HCT116 (cell line): ENCODE results near the gene HES1. TPM values are rescaled to one million over a fixed set of nuclear protein-coding genes. Genes with fewer than 3 reads are reported as not detected.

Experiments
- ATAC-seq: fragments of 200-7000 bp; cut with Tn5 transposase; 2 replicates; pipeline ENCODE4 v1.9.1; 2020; ENCODE audit warnings: mild to moderate bottlenecking, moderate library complexity
- BruUV-seq: library from RNA; stranded (reverse); fragments of 400-500 nt; replicated peaks from 2 replicates; lab custom pipeline; 2021; lab: Mats Ljungman, UMichigan
- CTCF ChIA-PET: fragments of 300-600 bp; sonication (Branson Sonifier 250); formaldehyde crosslinking; loops from one replicate; lab custom pipeline; 2021; ENCODE audit warnings: antibody characterized with exemption; lab: Charles Lee
- POLR2A ChIA-PET: fragments of 300-600, 350-600 bp; sonication (Branson Sonifier 250); formaldehyde crosslinking; loops from one replicate; lab custom pipeline; 2021; ENCODE audit warnings: antibody characterized with exemption; lab: Charles Lee
- RAD21 ChIA-PET, 2 experiments: fragments of 300-600 bp; sonication (Branson Sonifier 250); formaldehyde crosslinking; loops; one replicate each; lab custom pipeline; 2023; ENCODE audit warnings: low total read pairs in 2 of 2; ENCODE audit not compliant: uncharacterized antibody in 2 of 2, unreplicated experiment in 2 of 2, low non-redundant PET in 1 of 2; lab: Charles Lee
- DNase-seq: peaks from one replicate; pipeline ENCODE4 v3.0.0-alpha.2; 2010; ENCODE audit warnings: low read depth, low spot score
- H2AFZ ChIP-seq: fragments of 200-600 bp; shearing (Covaris generic), sonication (generic); 2 replicates; pipeline ENCODE4 v1.6.1; 2017; ENCODE audit warnings: low read depth, mixed run types, mixed read lengths, antibody characterized with exemption, low read length; ENCODE audit not compliant: poor library complexity, severe bottlenecking
- H3K27ac ChIP-seq: 2 replicates; pipeline ENCODE4 v1.5.1; 2012; ENCODE audit warnings: low read depth, low read length
- H3K27me3 ChIP-seq: fragments of 200-600 bp; sonication (generic); 2 replicates; pipeline ENCODE4 v1.6.1; 2016; ENCODE audit warnings: mixed run types, low read length, mixed read lengths; ENCODE audit not compliant: insufficient read depth
- H3K36me3 ChIP-seq, 2 experiments: fragments of 200-500 bp in 1 of 2; fragments of 200-600 bp in 1 of 2; sonication (Bioruptor generic) in 1 of 2; sonication (generic) in 1 of 2; 2 replicates each; pipeline versions ENCODE4 v1.5.1 to v1.6.1; 2014 to 2016; ENCODE audit warnings: low read length in 2 of 2, inconsistent platforms in 1 of 2, mixed read lengths in 1 of 2, mixed run types in 1 of 2; ENCODE audit not compliant: insufficient read depth in 2 of 2, control insufficient read depth in 1 of 2
- H3K4me1 ChIP-seq, 2 experiments: fragments of 200-600 bp in 1 of 2; sonication (generic) in 1 of 2; 2 replicates each; pipeline versions ENCODE4 v1.5.1 to v1.6.1; 2012 to 2017; ENCODE audit warnings: low read length in 2 of 2, inconsistent platforms in 1 of 2, mild to moderate bottlenecking in 1 of 2, mixed read lengths in 1 of 2, mixed run types in 1 of 2, moderate library complexity in 1 of 2; ENCODE audit not compliant: insufficient read depth in 2 of 2, control insufficient read depth in 1 of 2
- H3K4me2 ChIP-seq: fragments of 200-600 bp; sonication (generic); 2 replicates; pipeline ENCODE4 v1.6.1; 2017; ENCODE audit warnings: mixed run types, low read length, mixed read lengths
- H3K4me3 ChIP-seq, 2 experiments: fragments of 200-600 bp in 1 of 2; sonication (generic) in 1 of 2; replicated peaks in 1 of 2; 2 replicates each; pipeline ENCODE4 v1.5.1; 2011 to 2016; ENCODE audit warnings: low read length in 2 of 2, control low read depth in 1 of 2, low read depth in 1 of 2, mild to moderate bottlenecking in 1 of 2, mixed read lengths in 1 of 2, mixed run types in 1 of 2
- H3K79me2 ChIP-seq: fragments of 200-600 bp; sonication (generic); 2 replicates; pipeline ENCODE4 v1.6.1; 2017; ENCODE audit warnings: mild to moderate bottlenecking, mixed run types, low read length, moderate library complexity, mixed read lengths; ENCODE audit not compliant: insufficient read depth
- H3K9ac ChIP-seq: fragments of 200-600 bp; sonication (generic); 2 replicates; pipeline ENCODE4 v1.6.1; 2016; ENCODE audit warnings: low read length, mixed read lengths
- H3K9me2 ChIP-seq: fragments of 200-600 bp; sonication (generic), shearing (Covaris generic); 2 replicates; pipeline ENCODE4 v1.6.1; 2017; ENCODE audit warnings: mixed run types, mild to moderate bottlenecking, moderate library complexity; ENCODE audit not compliant: insufficient read depth
- H3K9me3 ChIP-seq, 2 experiments: fragments of 200-500 bp in 1 of 2; fragments of 200-600 bp in 1 of 2; sonication (Bioruptor generic) in 1 of 2; sonication (generic) in 1 of 2; 2 replicates each; pipeline ENCODE4 v1.6.1; 2014 to 2017; ENCODE audit warnings: low read length in 2 of 2, mixed read lengths in 2 of 2, inconsistent platforms in 1 of 2, low read depth in 1 of 2, mild to moderate bottlenecking in 1 of 2, mixed run types in 1 of 2, moderate library complexity in 1 of 2; ENCODE audit not compliant: control insufficient read depth in 1 of 2, insufficient read depth in 1 of 2
- H4K20me1 ChIP-seq: fragments of 200-600 bp; sonication (generic), shearing (Covaris generic); 2 replicates; pipeline ENCODE4 v1.6.1; 2017; ENCODE audit warnings: mixed run types, mild to moderate bottlenecking, moderate library complexity; ENCODE audit not compliant: insufficient read depth
- CBX3 ChIP-seq: IDR thresholded peaks from 2 replicates; pipeline ENCODE4 v1.6.1; 2012; ENCODE audit warnings: low read depth
- EGR1 ChIP-seq: IDR thresholded peaks from 2 replicates; pipeline ENCODE4 v1.6.1; 2012; ENCODE audit warnings: low read depth
- MAX ChIP-seq: IDR thresholded peaks from 2 replicates; pipeline ENCODE4 v1.6.1; 2012
- POLR2A ChIP-seq: IDR thresholded peaks from 2 replicates; pipeline ENCODE4 v1.7.0; 2011; ENCODE audit warnings: borderline replicate concordance; ENCODE audit not compliant: insufficient read depth, insufficient read length; ENCODE audit errors: extremely low read depth
- POLR2AphosphoS5 ChIP-seq: IDR thresholded peaks from 2 replicates; pipeline ENCODE4 v1.6.1; 2011; ENCODE audit warnings: mild to moderate bottlenecking, low read depth, low read length, moderate library complexity
- REST ChIP-seq: IDR thresholded peaks from 2 replicates; pipeline ENCODE4 v1.6.1; 2012; ENCODE audit warnings: low read depth
- SRF ChIP-seq: IDR thresholded peaks from 2 replicates; pipeline ENCODE4 v1.6.1; 2012; ENCODE audit warnings: low read depth
- TCF7L2 ChIP-seq: IDR thresholded peaks from 2 replicates; pipeline ENCODE4 v1.7.0; 2011; ENCODE audit warnings: borderline replicate concordance, inconsistent platforms; ENCODE audit not compliant: insufficient read depth, insufficient read length; ENCODE audit errors: extremely low read depth
- ZBTB33 ChIP-seq: IDR thresholded peaks from 2 replicates; pipeline ENCODE4 v1.6.1; 2011; ENCODE audit warnings: mild to moderate bottlenecking, low read length, moderate library complexity; ENCODE audit not compliant: insufficient replicate concordance; ENCODE audit errors: extremely low read depth
- intact Hi-C: fragments of 100-400 bp; cut with micrococcal nuclease; formaldehyde crosslinking; loops from 2 replicates; pipeline ENCODE4 v1.10.0; 2022
- total RNA-seq: library from RNA; stranded (reverse); gene quantifications from one replicate; pipeline ENCODE4 v1.2.1, GENCODE V29; 2021; ENCODE audit not compliant: unreplicated experiment

The HES1 gene
- total RNA-seq, 1 experiment from 2014 or later: 32.9 TPM

- TF ChIP-seq POLR2AphosphoS5 (no peak), EGR1 (no peak), ZBTB33 (no peak), MAX (no peak), POLR2A (no peak)
Measured at GRCh38 chr3:194098843-194099183, 37.1 kb upstream of the HES1 start (continued).

- no peak overlapping the region for H3K9ac ChIP-seq
- H3K9me2 ChIP-seq: no peaks in the 10 kb centered on the region
- no peaks in the 10 kb centered on the region for H3K36me3 ChIP-seq
- intact Hi-C loops: no loop called here
- ChIA-PET POLR2A (interaction anchor here (0.7 kb wide), 1 partner anchor 10 kb away, joined by 3 read pairs; no protein-coding TSS in a partner anchor), RAD21 (no interaction called here), CTCF (no interaction called here)
- BruUV-seq: no TSS peak
- H4K20me1 ChIP-seq: no peaks in the 10 kb centered on the region
- H3K4me3 ChIP-seq: no peak overlapping the region
- no peaks in the 10 kb centered on the region for H3K79me2 ChIP-seq
- H3K4me2 ChIP-seq: no peak overlapping the region
- H3K27ac ChIP-seq: no peak overlapping the region
- no peak for ATAC-seq
- no peak overlapping the region for H2AFZ ChIP-seq
- DNase-seq: no peak
- H3K4me1 ChIP-seq: peaks cover 0 to 17% of the 10 kb centered on the region in 2 experiments; a peak in 3 of 4 replicates
- H3K9me3 ChIP-seq: no peaks in the 10 kb centered on the region
- TF ChIP-seq SRF: no peak
- TF ChIP-seq POLR2A: no peak
- no peak for TF ChIP-seq TCF7L2
- no peak for TF ChIP-seq POLR2AphosphoS5
- no peak for TF ChIP-seq CBX3
- TF ChIP-seq EGR1: no peak
- no peak for TF ChIP-seq REST
- no peaks in the 10 kb centered on the region; the same call in 1 of the 2 replicates for H3K27me3 ChIP-seq
Measured at GRCh38 chr3:194099215-194099614, 36.7 kb upstream of the HES1 start.
